ENCODE results near the gene CDH4.

Gene CDH4

GRCh38 chr20:61815176-61815575 is 563.1 kb downstream of the CDH4 start:
- no peaks in the 10 kb centered on the region for H3K9me3 ChIP-seq (ENCODE audit: control insufficient read depth, insufficient read depth, low read length)
- no peaks in the 10 kb centered on the region for H3K27me3 ChIP-seq (ENCODE audit: control insufficient read depth, insufficient read depth, low read length)
- H3K4me1 ChIP-seq (ENCODE audit: control insufficient read depth, insufficient read depth, low read length): no peaks in the 10 kb centered on the region
- H3K36me3 ChIP-seq (ENCODE audit: control insufficient read depth, insufficient read depth, low read length): no peaks in the 10 kb centered on the region
- no peak overlapping the region for H3K4me3 ChIP-seq (ENCODE audit: low read depth, low read length)
- no peak overlapping the region for H3K9ac ChIP-seq (ENCODE audit: low read depth, low read length)

GRCh38 chr20:61815678-61816077 is 563.6 kb downstream of the CDH4 start:
- no peaks in the 10 kb centered on the region for H3K27me3 ChIP-seq (ENCODE audit: control insufficient read depth, insufficient read depth, low read length)
- H3K9ac ChIP-seq (ENCODE audit: low read depth, low read length): no peak overlapping the region
- H3K4me3 ChIP-seq (ENCODE audit: low read depth, low read length): no peak overlapping the region

GRCh38 chr20:61816606-61817460 is 564.8 kb downstream of the CDH4 start:
- Histone ChIP-seq H3K9ac (ENCODE audit: low read depth, low read length) (no peak overlapping the region), H3K27me3 (ENCODE audit: control insufficient read depth, insufficient read depth, low read length) (no peaks in the 10 kb centered on the region), H3K9me3 (ENCODE audit: control insufficient read depth, insufficient read depth, low read length) (no peaks in the 10 kb centered on the region), H3K4me3 (ENCODE audit: low read depth, low read length) (no peak overlapping the region), H3K4me1 (ENCODE audit: control insufficient read depth, insufficient read depth, low read length) (no peaks in the 10 kb centered on the region), H3K36me3 (ENCODE audit: control insufficient read depth, insufficient read depth, low read length) (no peaks in the 10 kb centered on the region)

More at GRCh38 chr20:61815678-61816077, 563.6 kb downstream of the CDH4 start:
- Histone ChIP-seq H3K9me3 (ENCODE audit: control insufficient read depth, insufficient read depth, low read length) (no peaks in the 10 kb centered on the region), H3K4me1 (ENCODE audit: control insufficient read depth, insufficient read depth, low read length) (no peaks in the 10 kb centered on the region), H3K36me3 (ENCODE audit: control insufficient read depth, insufficient read depth, low read length) (no peaks in the 10 kb centered on the region)

- Histone ChIP-seq H3K9ac (ENCODE audit: low read depth, low read length) (no peak overlapping the region), H3K36me3 (ENCODE audit: control insufficient read depth, insufficient read depth, low read length) (no peaks in the 10 kb centered on the region), H3K4me1 (ENCODE audit: control insufficient read depth, insufficient read depth, low read length) (no peaks in the 10 kb centered on the region), H3K4me3 (ENCODE audit: low read depth, low read length) (no peak overlapping the region), H3K27me3 (ENCODE audit: control insufficient read depth, insufficient read depth, low read length) (no peaks in the 10 kb centered on the region), H3K9me3 (ENCODE audit: control insufficient read depth, insufficient read depth, low read length) (no peaks in the 10 kb centered on the region)
Measured at GRCh38 chr20:61817575-61817974, 565.5 kb downstream of the CDH4 start.

DNA sequence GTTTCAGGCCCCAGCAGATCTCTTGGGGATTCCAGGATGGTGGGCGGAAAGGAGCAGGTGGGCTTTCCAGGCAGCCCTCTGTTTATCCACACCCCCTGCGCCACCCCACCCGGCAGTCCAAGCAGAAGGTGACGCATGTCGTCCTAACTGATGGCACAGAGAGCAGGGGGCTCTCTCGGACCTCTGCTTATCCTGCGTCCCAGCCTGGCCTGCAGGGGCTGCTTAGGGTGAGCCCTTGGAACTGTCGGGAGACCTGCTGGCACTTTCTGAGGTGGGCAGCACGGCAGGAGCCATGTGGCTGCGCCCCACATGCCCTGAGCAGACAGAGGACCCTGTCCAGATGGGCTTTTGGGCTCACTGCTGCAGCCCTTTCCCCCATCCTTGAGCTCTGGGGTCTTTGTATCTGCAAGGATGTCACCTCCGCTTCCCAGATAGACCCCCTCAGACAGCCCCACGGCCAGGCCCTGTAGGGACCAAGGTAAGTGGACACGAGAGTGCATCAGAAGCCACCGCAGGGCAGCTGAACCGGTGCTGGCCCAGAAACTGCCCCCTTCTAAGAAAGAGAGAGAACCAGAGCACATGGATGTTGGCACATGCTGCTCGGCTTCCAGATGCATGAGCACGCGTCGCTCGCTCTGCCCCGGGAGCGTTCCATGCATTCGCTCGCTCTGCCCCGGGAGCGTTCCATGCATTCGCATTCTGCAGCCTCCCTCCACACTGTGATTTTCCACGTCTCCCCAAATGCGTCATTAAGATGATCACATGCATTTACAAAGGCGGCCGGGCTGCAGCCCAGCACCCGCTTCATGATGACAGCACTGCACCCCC is 566.9 kb downstream of the CDH4 start:
- no peaks in the 10 kb centered on the region for H3K27me3 ChIP-seq (ENCODE audit: control insufficient read depth, insufficient read depth, low read length)
- H3K9ac ChIP-seq (ENCODE audit: low read depth, low read length): no peak overlapping the region
- no peaks in the 10 kb centered on the region for H3K9me3 ChIP-seq (ENCODE audit: control insufficient read depth, insufficient read depth, low read length)

DNA sequence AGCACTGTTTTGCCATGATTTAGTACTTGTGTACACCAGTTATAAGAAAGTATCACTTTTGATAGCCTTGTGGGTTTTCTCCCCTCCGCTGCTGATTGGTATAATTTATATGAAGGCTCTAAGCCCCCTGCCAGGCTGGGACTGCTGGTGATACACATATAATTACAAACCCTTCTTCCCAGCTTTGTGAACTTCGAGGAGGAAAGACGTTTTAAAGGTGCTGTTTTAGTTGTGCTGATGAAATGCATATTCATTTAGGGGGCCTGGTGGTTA is 567.4 kb downstream of the CDH4 start:
- Histone ChIP-seq H3K4me1 (ENCODE audit: control insufficient read depth, insufficient read depth, low read length) (no peaks in the 10 kb centered on the region), H3K9ac (ENCODE audit: low read depth, low read length) (no peak overlapping the region), H3K4me3 (ENCODE audit: low read depth, low read length) (no peak overlapping the region), H3K36me3 (ENCODE audit: control insufficient read depth, insufficient read depth, low read length) (no peaks in the 10 kb centered on the region), H3K27me3 (ENCODE audit: control insufficient read depth, insufficient read depth, low read length) (no peaks in the 10 kb centered on the region), H3K9me3 (ENCODE audit: control insufficient read depth, insufficient read depth, low read length) (no peaks in the 10 kb centered on the region)

More for the DNA sequence above, 566.9 kb downstream of the CDH4 start:
- H3K36me3 ChIP-seq (ENCODE audit: control insufficient read depth, insufficient read depth, low read length): no peaks in the 10 kb centered on the region
- H3K4me1 ChIP-seq (ENCODE audit: control insufficient read depth, insufficient read depth, low read length): no peaks in the 10 kb centered on the region
- H3K4me3 ChIP-seq (ENCODE audit: low read depth, low read length): no peak overlapping the region

- H3K9me3 ChIP-seq (ENCODE audit: control insufficient read depth, insufficient read depth, low read length): no peaks in the 10 kb centered on the region
- H3K9ac ChIP-seq (ENCODE audit: low read depth, low read length): no peak overlapping the region
- no peak overlapping the region for H3K4me3 ChIP-seq (ENCODE audit: low read depth, low read length)
- H3K27me3 ChIP-seq (ENCODE audit: control insufficient read depth, insufficient read depth, low read length): no peaks in the 10 kb centered on the region
- no peaks in the 10 kb centered on the region for H3K36me3 ChIP-seq (ENCODE audit: control insufficient read depth, insufficient read depth, low read length)
- H3K4me1 ChIP-seq (ENCODE audit: control insufficient read depth, insufficient read depth, low read length): no peaks in the 10 kb centered on the region
Measured at GRCh38 chr20:61819921-61820825, 568.1 kb downstream of the CDH4 start.

DNA sequence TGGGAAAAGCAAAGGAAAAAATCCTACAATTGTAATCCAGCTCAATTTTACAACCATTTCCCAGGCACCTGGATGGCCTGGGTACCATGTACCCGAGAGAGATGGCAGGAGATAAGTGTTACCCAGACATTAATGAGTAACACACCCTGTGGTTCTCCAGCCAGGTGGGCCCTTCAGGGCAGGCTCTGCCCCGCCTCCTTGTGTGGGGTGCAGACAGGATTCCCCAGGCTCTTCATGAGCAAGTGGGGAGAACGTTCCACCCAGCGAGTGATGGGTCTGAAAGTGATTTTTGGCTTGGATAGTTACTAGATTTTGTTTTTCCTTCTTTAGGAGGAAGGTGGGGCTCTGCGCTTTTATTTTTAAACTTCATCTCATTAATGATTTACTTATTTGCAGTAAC is 569.7 kb downstream of the CDH4 start:
- Histone ChIP-seq H3K9me3 (ENCODE audit: control insufficient read depth, insufficient read depth, low read length) (no peaks in the 10 kb centered on the region), H3K36me3 (ENCODE audit: control insufficient read depth, insufficient read depth, low read length) (no peaks in the 10 kb centered on the region), H3K4me3 (ENCODE audit: low read depth, low read length) (no peak overlapping the region), H3K4me1 (ENCODE audit: control insufficient read depth, insufficient read depth, low read length) (no peaks in the 10 kb centered on the region), H3K27me3 (ENCODE audit: control insufficient read depth, insufficient read depth, low read length) (no peaks in the 10 kb centered on the region), H3K9ac (ENCODE audit: low read depth, low read length) (no peak overlapping the region)

- Histone ChIP-seq H3K4me3 (ENCODE audit: low read depth, low read length) (no peak overlapping the region), H3K9me3 (ENCODE audit: control insufficient read depth, insufficient read depth, low read length) (peaks cover 2% of the 10 kb centered on the region), H3K4me1 (ENCODE audit: control insufficient read depth, insufficient read depth, low read length) (no peaks in the 10 kb centered on the region), H3K27me3 (ENCODE audit: control insufficient read depth, insufficient read depth, low read length) (no peaks in the 10 kb centered on the region), H3K9ac (ENCODE audit: low read depth, low read length) (no peak overlapping the region), H3K36me3 (ENCODE audit: control insufficient read depth, insufficient read depth, low read length) (no peaks in the 10 kb centered on the region)
Measured at GRCh38 chr20:61822396-61822795, 570.3 kb downstream of the CDH4 start.

GRCh38 chr20:61823242-61823641 is 571.2 kb downstream of the CDH4 start:
- H3K36me3 ChIP-seq (ENCODE audit: control insufficient read depth, insufficient read depth, low read length): no peaks in the 10 kb centered on the region
- no peaks in the 10 kb centered on the region for H3K27me3 ChIP-seq (ENCODE audit: control insufficient read depth, insufficient read depth, low read length)
- H3K9me3 ChIP-seq (ENCODE audit: control insufficient read depth, insufficient read depth, low read length): peaks cover 5% of the 10 kb centered on the region
- H3K4me3 ChIP-seq (ENCODE audit: low read depth, low read length): no peak overlapping the region
- no peak overlapping the region for H3K9ac ChIP-seq (ENCODE audit: low read depth, low read length)
- H3K4me1 ChIP-seq (ENCODE audit: control insufficient read depth, insufficient read depth, low read length): no peaks in the 10 kb centered on the region

GRCh38 chr20:61828891-61829290 is 576.8 kb downstream of the CDH4 start:
- Histone ChIP-seq H3K9me3 (ENCODE audit: control insufficient read depth, insufficient read depth, low read length) (peaks cover 5% of the 10 kb centered on the region), H3K4me1 (ENCODE audit: control insufficient read depth, insufficient read depth, low read length) (no peaks in the 10 kb centered on the region), H3K36me3 (ENCODE audit: control insufficient read depth, insufficient read depth, low read length) (no peaks in the 10 kb centered on the region), H3K27me3 (ENCODE audit: control insufficient read depth, insufficient read depth, low read length) (no peaks in the 10 kb centered on the region), H3K4me3 (ENCODE audit: low read depth, low read length) (no peak overlapping the region), H3K9ac (ENCODE audit: low read depth, low read length) (no peak overlapping the region)
